Astrocyte (in vitro differentiated cells and primary cell): ENCODE measurements around the gene CEACAM21. TPM values are rescaled to one million over a fixed set of nuclear protein-coding genes. Genes with fewer than 3 reads are reported as not detected.

Experiments
- DNase-seq: peaks from one replicate; pipeline ENCODE4 v3.0.0-alpha.2; 2010; ENCODE audit warnings: low read depth
- FAIRE-seq: peaks from 2 replicates; lab custom pipeline; 2011; peaks lifted over from hg19 to GRCh38; lab: Jason Lieb, UNC
- H2AFZ ChIP-seq: 2 replicates; pipeline ENCODE4 v1.6.0; 2012; ENCODE audit warnings: low read depth, low read length, inconsistent platforms
- H3K27ac ChIP-seq: 2 replicates; pipeline ENCODE4 v1.5.1; 2011; ENCODE audit warnings: low read depth, low read length, inconsistent platforms
- H3K27me3 ChIP-seq: 2 replicates; pipeline ENCODE4 v1.6.0; 2011; ENCODE audit warnings: low read length, inconsistent platforms; ENCODE audit not compliant: insufficient read depth
- H3K36me3 ChIP-seq: 2 replicates; pipeline ENCODE4 v1.5.1; 2011; ENCODE audit warnings: low read length, inconsistent platforms; ENCODE audit not compliant: insufficient read depth
- H3K4me1 ChIP-seq: 2 replicates; pipeline ENCODE4 v1.5.1; 2011; ENCODE audit warnings: low read length, inconsistent platforms; ENCODE audit not compliant: insufficient read depth
- H3K4me2 ChIP-seq: 2 replicates; pipeline ENCODE4 v1.6.0; 2012; ENCODE audit warnings: low read length, inconsistent platforms
- H3K4me3 ChIP-seq: 2 replicates; pipeline ENCODE4 v1.5.1; 2011; ENCODE audit warnings: low read depth, mild to moderate bottlenecking, low read length, inconsistent platforms; ENCODE audit not compliant: insufficient read depth
- H3K79me2 ChIP-seq: 2 replicates; pipeline ENCODE4 v1.6.0; 2012; ENCODE audit warnings: mild to moderate bottlenecking, low read length, inconsistent platforms; ENCODE audit not compliant: insufficient read depth
- H3K9ac ChIP-seq: 2 replicates; pipeline ENCODE4 v1.6.0; 2012; ENCODE audit warnings: mild to moderate bottlenecking, low read length, inconsistent platforms
- H3K9me3 ChIP-seq: 2 replicates; pipeline ENCODE4 v1.5.1; 2012; ENCODE audit warnings: low read depth, mild to moderate bottlenecking, low read length, inconsistent platforms; ENCODE audit not compliant: insufficient read depth
- H4K20me1 ChIP-seq: 2 replicates; pipeline ENCODE4 v1.6.0; 2012; ENCODE audit warnings: low read length, inconsistent platforms; ENCODE audit not compliant: insufficient read depth
- H3K27ac Mint-ChIP-seq: one replicate; pipeline ENCODE4 v1.8.0; 2021; ENCODE audit warnings: mild to moderate bottlenecking, mixed read lengths; ENCODE audit not compliant: unreplicated experiment
- H3K27me3 Mint-ChIP-seq: one replicate; pipeline ENCODE4 v1.8.0; 2021; ENCODE audit warnings: low read depth, mixed read lengths; ENCODE audit not compliant: unreplicated experiment
- H3K36me3 Mint-ChIP-seq: one replicate; pipeline ENCODE4 v1.8.0; 2021; ENCODE audit warnings: low read depth, mixed read lengths; ENCODE audit not compliant: unreplicated experiment
- H3K4me1 Mint-ChIP-seq: one replicate; pipeline ENCODE4 v1.8.0; 2021; ENCODE audit warnings: low read depth, mixed read lengths; ENCODE audit not compliant: unreplicated experiment
- H3K4me3 Mint-ChIP-seq: one replicate; pipeline ENCODE4 v1.8.0; 2021; ENCODE audit warnings: mild to moderate bottlenecking, moderate library complexity, mixed read lengths; ENCODE audit not compliant: unreplicated experiment
- H3K9me3 Mint-ChIP-seq: one replicate; pipeline ENCODE4 v1.8.0; 2021; ENCODE audit warnings: mild to moderate bottlenecking, mixed read lengths; ENCODE audit not compliant: unreplicated experiment
- CTCF ChIP-seq: IDR thresholded peaks from 2 replicates; pipeline ENCODE4 v1.5.1; 2011; ENCODE audit warnings: low read depth, mild to moderate bottlenecking, inconsistent platforms, low read length, moderate library complexity; ENCODE audit not compliant: insufficient read depth
- EZH2 ChIP-seq: IDR thresholded peaks from 2 replicates; pipeline ENCODE4 v1.6.1; 2012; ENCODE audit warnings: mild to moderate bottlenecking, low read length, inconsistent platforms; ENCODE audit not compliant: insufficient read depth
- total RNA-seq: library from RNA; stranded (reverse); gene quantifications from 2 replicates; pipeline ENCODE4 v1.2.1, GENCODE V29; 2021

Gene CEACAM21
- total RNA-seq, 1 donor from 2014 or later, result 2.4 TPM

DNA sequence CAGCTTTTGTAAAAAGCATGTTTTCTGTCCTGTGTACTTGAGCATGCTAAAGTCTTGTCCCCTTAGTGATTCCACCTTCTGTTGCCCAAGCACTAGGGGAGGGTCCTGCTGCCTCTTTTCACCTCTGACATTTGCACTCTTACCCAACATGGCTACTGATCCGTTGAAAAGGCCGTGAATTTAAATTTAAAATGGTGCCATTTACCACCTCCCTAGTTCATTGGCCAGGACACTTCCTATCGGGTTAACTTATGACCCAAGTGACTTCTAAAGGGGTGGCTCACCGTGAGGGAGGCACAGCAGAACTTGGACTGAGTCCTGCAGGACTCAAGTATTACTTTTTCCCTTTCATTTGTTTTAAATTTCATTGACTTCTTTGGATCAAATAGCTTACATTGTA is 33.3 kb upstream of the CEACAM21 start:
- H2AFZ ChIP-seq, result no peak overlapping the region
- Mint-ChIP-seq H3K4me3 (no peak overlapping the region), H3K4me1 (peaks cover 16% of the 10 kb centered on the region), H3K27ac (peak overlapping the region; percentile 70), H3K9me3 (no peaks in the 10 kb centered on the region), H3K27me3 (peaks cover 10% of the 10 kb centered on the region), H3K36me3 (no peaks in the 10 kb centered on the region)
- H3K36me3 ChIP-seq, result no peaks in the 10 kb centered on the region
- H3K9ac ChIP-seq, result no peak overlapping the region
- no peaks in the 10 kb centered on the region for H4K20me1 ChIP-seq
- H3K27me3 ChIP-seq, result peaks cover 2% of the 10 kb centered on the region
- no peaks in the 10 kb centered on the region for H3K9me3 ChIP-seq
- H3K4me1 ChIP-seq, result no peaks in the 10 kb centered on the region
- TF ChIP-seq CTCF, result no peak
- no peak for TF ChIP-seq EZH2
- H3K79me2 ChIP-seq, result no peaks in the 10 kb centered on the region
- DNase-seq (no peak), FAIRE-seq (no peak)
- H3K4me3 ChIP-seq, result no peak overlapping the region
- no peak overlapping the region for H3K4me2 ChIP-seq
- no peak overlapping the region for H3K27ac ChIP-seq

GRCh38 chr19:41543582-41543981 is 32.4 kb upstream of the CEACAM21 start:
- FAIRE-seq, result no peak
- Mint-ChIP-seq H3K36me3 (no peaks in the 10 kb centered on the region), H3K27me3 (peaks cover 10% of the 10 kb centered on the region), H3K4me1 (peaks cover 16% of the 10 kb centered on the region), H3K4me3 (no peak overlapping the region), H3K9me3 (no peaks in the 10 kb centered on the region), H3K27ac (no peak overlapping the region)
- H3K9me3 ChIP-seq, result no peaks in the 10 kb centered on the region
- H3K9ac ChIP-seq, result no peak overlapping the region
- no peaks in the 10 kb centered on the region for H3K79me2 ChIP-seq
- no peak overlapping the region for H3K4me3 ChIP-seq
- no peaks in the 10 kb centered on the region for H3K36me3 ChIP-seq
- H3K4me1 ChIP-seq, result no peaks in the 10 kb centered on the region
- no peak overlapping the region for H2AFZ ChIP-seq
- TF ChIP-seq EZH2 (no peak), CTCF (no peak)
- DNase-seq, result no peak
- H3K4me2 ChIP-seq, result no peak overlapping the region
- no peaks in the 10 kb centered on the region for H4K20me1 ChIP-seq
- H3K27ac ChIP-seq, result no peak overlapping the region
- peaks cover 2% of the 10 kb centered on the region for H3K27me3 ChIP-seq

- Histone ChIP-seq H2AFZ (no peak overlapping the region), H3K4me3 (no peak overlapping the region), H3K27me3 (peaks cover 2% of the 10 kb centered on the region), H3K9me3 (no peaks in the 10 kb centered on the region), H3K27ac (no peak overlapping the region), H3K4me2 (no peak overlapping the region), H3K9ac (no peak overlapping the region), H3K79me2 (no peaks in the 10 kb centered on the region), H3K4me1 (no peaks in the 10 kb centered on the region), H4K20me1 (no peaks in the 10 kb centered on the region), H3K36me3 (no peaks in the 10 kb centered on the region)
- Mint-ChIP-seq H3K27me3 (peaks cover 10% of the 10 kb centered on the region), H3K36me3 (no peaks in the 10 kb centered on the region), H3K27ac (no peak overlapping the region), H3K9me3 (peaks cover 2% of the 10 kb centered on the region), H3K4me3 (no peak overlapping the region), H3K4me1 (peaks cover 15% of the 10 kb centered on the region)
- FAIRE-seq, result no peak
- no peak for DNase-seq
- TF ChIP-seq EZH2, result no peak
- TF ChIP-seq CTCF, result no peak
These were observed 30.4 kb upstream of the CEACAM21 start for GRCh38 chr19:41545547-41545946.
